GM10847 (cell line): ENCODE data around the gene CFL1.
A peak's percentile ranks its signal among the peaks of the same experiment; 100 is the strongest.

Experiments used
- POLR2A ChIP-seq: IDR thresholded peaks from 2 replicates; pipeline ENCODE4 v1.6.1; 2011; ENCODE audit not compliant: insufficient read length; ENCODE audit errors: extremely low read depth

CFL1 gene

DNA sequence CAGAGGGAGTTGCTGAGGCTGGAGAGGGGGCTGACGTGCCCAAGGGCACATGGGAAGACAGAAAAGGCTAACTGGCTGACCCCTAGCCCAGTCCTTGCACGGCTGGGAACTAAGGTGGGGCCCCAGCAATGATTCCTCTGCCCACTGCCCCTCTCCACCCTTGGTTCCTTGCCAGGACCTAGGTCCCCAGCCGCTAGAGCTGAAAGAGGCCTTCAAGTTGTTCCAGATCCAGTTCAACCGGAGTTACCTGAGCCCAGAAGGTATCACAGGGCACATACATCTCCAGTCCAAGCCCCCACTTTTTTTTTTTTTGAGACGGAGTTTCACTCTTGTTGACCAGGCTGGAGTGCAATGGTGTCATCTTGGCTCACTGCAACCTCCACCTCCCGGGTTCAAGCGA, 22.0 kb upstream of the CFL1 start:
- TF ChIP-seq POLR2A = no peak

GRCh38 chr11:65879617-65880016, 21.6 kb upstream of the CFL1 start, which contains the start of gene CTSW:
CTSW (plus strand) TSS chr11:65879837; CDS start chr11:65879855, 18 bp downstream.
- TF ChIP-seq POLR2A = no peak

DNA sequence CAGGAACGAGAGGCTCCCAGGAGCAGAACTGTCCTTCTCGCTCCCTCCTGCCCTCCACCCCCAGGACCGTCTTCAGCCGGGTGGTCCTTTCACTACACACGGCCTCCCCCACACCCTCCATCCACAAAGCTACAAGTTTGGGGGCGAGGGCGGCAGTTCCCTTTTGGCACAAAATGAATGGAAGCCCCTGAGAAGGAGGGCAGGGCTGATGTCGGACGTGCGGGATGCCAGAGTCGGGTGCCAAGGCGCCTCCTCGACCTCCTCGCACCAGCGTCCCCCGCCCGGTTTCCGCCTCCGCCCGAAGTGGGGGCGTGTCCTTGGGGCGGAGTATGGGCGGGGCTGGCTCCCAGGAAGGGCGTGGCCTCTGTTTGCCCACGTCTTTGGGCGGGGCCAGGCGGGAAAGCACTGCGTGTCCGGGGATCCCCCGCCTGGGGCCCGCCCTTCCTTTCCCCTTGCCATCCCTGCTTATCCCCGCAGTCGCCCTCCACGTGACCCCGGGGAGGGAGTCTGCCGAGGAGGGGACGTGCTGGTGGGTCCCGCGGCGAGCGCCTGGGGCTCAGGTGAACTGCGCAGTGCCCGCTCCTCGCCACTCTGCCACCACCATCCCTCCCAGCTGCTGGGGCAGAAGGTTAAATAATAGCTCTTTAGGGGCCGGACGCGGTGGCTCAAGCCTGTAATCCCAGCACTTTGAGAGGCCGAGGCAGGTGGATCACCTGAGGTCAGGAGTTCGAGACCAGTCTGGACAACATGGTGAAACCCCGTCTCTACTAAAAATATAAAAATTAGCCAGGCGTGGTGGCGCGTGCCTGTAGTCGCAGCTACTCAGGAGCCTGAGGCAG, 15.6 kb upstream of the CFL1 start:
- peak; percentile 60 for TF ChIP-seq POLR2A

DNA sequence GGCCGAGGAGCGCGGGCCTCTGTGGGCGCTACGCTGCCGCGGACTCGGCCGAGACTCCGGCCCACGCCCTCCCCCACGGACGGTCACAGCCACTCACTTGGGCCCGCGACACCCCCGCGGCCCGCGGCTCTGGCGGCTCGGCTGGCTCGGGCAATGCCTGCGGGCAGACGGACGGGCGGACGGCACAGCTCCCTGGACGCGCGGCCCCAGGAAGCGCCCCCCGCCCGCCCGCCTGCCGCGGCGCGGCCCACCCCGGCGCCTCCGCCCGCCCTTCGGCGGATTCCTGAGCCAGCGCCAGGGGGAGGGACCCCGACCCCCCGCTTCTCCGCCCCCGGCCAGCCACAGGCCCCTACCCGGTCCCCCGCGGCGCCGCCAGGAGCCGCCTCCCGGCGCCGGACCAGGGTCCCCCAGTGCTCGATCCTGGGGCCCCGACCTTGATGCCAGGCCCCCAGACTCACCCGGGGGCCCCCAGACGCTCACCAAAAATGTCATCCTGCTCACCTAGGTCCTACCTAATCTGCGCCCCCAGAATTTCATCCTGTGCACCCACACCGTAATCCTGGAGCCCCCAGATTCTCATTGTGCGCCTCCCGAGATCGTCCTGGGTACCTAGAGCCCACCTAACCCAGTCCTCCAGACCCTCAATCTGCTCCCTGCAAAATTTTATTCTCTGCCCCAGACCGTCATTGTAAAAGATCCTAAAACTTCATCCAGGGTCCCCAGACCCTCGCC, 14.8 kb upstream of the CFL1 start, which contains the start of gene EFEMP2:
Gene EFEMP2 (minus strand): TSS at position 215 of the 732 bp plus-strand sequence. CDS start 446 bp downstream, outside the sequence.
- no peak for TF ChIP-seq POLR2A

GRCh38 chr11:65871811-65872548, 14.0 kb upstream of the CFL1 start:
- TF ChIP-seq POLR2A = no peak

- TF ChIP-seq POLR2A = no peak
Observed at GRCh38 chr11:65870706-65871681, 13.0 kb upstream of the CFL1 start.

GRCh38 chr11:65870307-65870658, 12.3 kb upstream of the CFL1 start:
- no peak for TF ChIP-seq POLR2A

DNA sequence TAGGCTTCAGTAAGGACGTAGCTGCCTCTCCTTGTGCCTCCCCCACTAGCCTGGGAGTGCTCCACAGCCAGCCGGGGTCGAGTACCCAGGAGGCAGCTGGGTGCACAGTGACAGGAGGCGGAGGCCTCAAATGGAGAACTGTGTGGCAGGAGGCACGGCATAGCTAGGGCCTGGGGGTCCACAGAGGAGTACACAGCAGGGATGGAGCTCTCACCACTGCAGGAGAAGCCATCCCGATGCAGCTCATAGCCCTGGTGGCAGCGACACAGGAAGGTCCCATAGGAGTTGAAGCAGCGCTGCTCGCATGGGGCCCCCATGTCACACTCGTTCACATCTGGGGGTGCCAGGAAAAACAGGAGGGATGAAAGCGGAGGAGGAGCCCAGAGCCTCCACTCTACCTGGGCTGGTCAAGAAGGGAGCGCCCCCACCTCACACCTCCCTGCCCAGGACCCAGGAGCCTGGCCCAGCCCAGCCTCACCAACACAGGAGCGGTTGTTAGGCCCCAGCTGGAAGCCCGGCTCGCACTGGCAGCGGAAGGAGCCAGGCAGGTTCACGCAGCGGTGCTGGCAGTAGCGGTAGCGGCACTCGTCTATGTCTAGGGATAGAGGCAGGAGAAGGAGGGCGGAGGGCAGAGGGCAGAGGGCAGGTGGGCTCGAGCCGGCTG, 11.8 kb upstream of the CFL1 start:
- no peak for TF ChIP-seq POLR2A

DNA sequence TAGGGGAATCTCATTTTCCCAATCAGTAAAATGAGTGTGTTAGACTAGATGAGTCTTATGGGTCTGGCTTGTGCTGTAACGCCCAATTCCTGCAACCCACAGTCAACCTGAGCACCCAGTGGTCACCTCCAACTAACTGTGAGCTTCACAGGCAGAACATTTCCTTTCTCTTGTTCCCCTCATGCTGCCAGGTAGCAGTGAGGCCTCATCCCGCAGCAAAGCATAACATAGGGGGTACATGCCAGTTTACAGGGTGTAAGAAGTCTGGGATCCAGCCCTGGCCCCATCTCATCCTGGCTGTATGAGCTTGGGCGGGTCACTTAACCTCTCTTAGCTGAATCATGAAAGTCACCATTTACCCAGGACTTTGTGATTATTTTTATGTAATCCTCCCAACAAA, 10.9 kb upstream of the CFL1 start:
- no peak for TF ChIP-seq POLR2A

GRCh38 chr11:65868076-65868667, 10.2 kb upstream of the CFL1 start:
- TF ChIP-seq POLR2A = no peak

GRCh38 chr11:65867284-65868071, 9.5 kb upstream of the CFL1 start:
- TF ChIP-seq POLR2A = no peak

DNA sequence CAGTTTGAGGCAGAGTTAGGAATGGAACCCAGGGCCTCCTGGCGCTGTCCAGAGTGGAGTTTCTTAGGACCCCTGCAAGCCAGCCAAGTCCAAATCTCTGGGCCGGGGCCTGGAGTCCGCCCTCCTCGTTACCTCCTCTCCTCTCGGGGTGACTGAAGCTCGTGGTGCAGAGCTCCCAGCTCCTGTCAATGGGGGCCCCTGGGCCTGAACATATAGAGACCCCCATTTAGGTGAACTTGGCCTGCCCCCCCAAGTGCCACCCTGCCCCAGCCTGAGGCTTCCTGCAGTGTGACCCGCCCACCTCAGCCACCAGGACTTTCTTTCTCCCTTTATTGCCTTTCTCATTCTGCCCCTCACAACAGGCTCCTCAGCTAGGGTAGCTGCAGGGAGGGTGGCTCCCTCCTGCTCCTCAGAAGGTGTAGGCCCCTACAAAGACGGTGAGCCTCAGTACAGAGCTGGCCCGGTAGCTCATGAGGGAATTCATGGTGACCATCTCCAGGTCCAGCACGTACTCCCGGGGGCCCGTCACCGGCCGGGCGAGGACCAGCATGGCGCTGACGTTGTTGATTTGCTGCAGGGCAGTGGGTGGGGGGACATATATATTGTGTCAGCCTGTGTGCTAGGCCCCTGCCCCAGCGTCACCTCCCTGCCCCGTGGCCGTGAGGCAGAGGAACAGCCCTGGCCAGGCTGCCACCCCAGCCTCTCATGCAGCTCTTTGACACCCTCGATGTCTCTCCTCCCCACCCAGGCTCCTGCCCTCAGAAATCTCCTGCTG, 8.7 kb upstream of the CFL1 start:
- TF ChIP-seq POLR2A = no peak
